Cardiac fibroblast (primary cell): ENCODE results near the gene EEF2KMT.

Experiments
- DNase-seq, 2 donors: peaks; one replicate each; pipeline versions ENCODE4 v3.0.0 to v3.0.0-alpha.2; 2010; ENCODE audit warnings: low read depth in 2 of 2
- H3K4me3 ChIP-seq, 2 donors: replicated peaks in 1 of 2; 1 replicate in 1 of 2; 2 replicates in 1 of 2; pipeline ENCODE4 v1.5.1; 2011; ENCODE audit warnings: low read depth in 2 of 2, low read length in 2 of 2, mild to moderate bottlenecking in 2 of 2, moderate library complexity in 1 of 2
- CTCF ChIP-seq: IDR thresholded peaks from one replicate; pipeline ENCODE4 v1.5.1; 2011; ENCODE audit warnings: low read depth, mild to moderate bottlenecking, low read length, inconsistent platforms

EEF2KMT gene

GRCh38 chr16:5066511-5066910 lies 31.1 kb downstream of the EEF2KMT start:
- no peak for TF ChIP-seq CTCF
- no peak for DNase-seq
- no peak overlapping the region for H3K4me3 ChIP-seq

GRCh38 chr16:5065813-5066212 lies 31.8 kb downstream of the EEF2KMT start, which contains the start of gene C16orf89:
Gene C16orf89 (minus strand): TSS chr16:5065956. CDS start chr16:5065908, 48 bp downstream.
- H3K4me3 ChIP-seq: no peak within 1 kb of the TSS
- no peak for DNase-seq
- no peak for TF ChIP-seq CTCF

- DNase-seq: peak in 1 of 2 donors; percentile 19
- no peak overlapping the region for H3K4me3 ChIP-seq
- no peak for TF ChIP-seq CTCF
Observed at GRCh38 chr16:5065326-5065725, 32.3 kb downstream of the EEF2KMT start.

- no peak for TF ChIP-seq CTCF
- no peak for DNase-seq
- H3K4me3 ChIP-seq: no peak overlapping the region
Observed at GRCh38 chr16:5064915-5065314, 32.7 kb downstream of the EEF2KMT start.

- no peak overlapping the region for H3K4me3 ChIP-seq
- no peak for DNase-seq
- TF ChIP-seq CTCF: no peak
Observed at GRCh38 chr16:5062790-5063765, 34.5 kb downstream of the EEF2KMT start.

GRCh38 chr16:5062051-5062450 lies 35.5 kb downstream of the EEF2KMT start:
- TF ChIP-seq CTCF: no peak
- DNase-seq: no peak
- H3K4me3 ChIP-seq: no peak overlapping the region
